GM19023 (cell line): ENCODE results near the gene P2RY14.

Experiments
- ATAC-seq: cut with Tn5 transposase; IDR thresholded peaks from one replicate; pipeline ENCODE4 v1.9.1; 2021; ENCODE audit warnings: mild to moderate bottlenecking, moderate library complexity; ENCODE audit not compliant: unreplicated experiment

P2RY14 gene

GRCh38 chr3:151219056-151219455 is 59.3 kb downstream of the P2RY14 start:
- ATAC-seq = no peak

GRCh38 chr3:151218136-151218535 is 60.2 kb downstream of the P2RY14 start:
- no peak for ATAC-seq

GRCh38 chr3:151216641-151217607 is 61.4 kb downstream of the P2RY14 start:
- no peak for ATAC-seq

- ATAC-seq = no peak
Measured at GRCh38 chr3:151214459-151214858, 63.9 kb downstream of the P2RY14 start.

GRCh38 chr3:151213881-151214280 is 64.5 kb downstream of the P2RY14 start:
- no peak for ATAC-seq

GRCh38 chr3:151213151-151213550 is 65.2 kb downstream of the P2RY14 start:
- no peak for ATAC-seq

GRCh38 chr3:151210676-151211381 is 67.5 kb downstream of the P2RY14 start:
- peak; percentile 62 for ATAC-seq

GRCh38 chr3:151209654-151210053 is 68.7 kb downstream of the P2RY14 start:
- no peak for ATAC-seq

GRCh38 chr3:151206201-151206600 is 72.1 kb downstream of the P2RY14 start:
- no peak for ATAC-seq

- ATAC-seq = no peak
Measured at GRCh38 chr3:151205482-151205881, 72.9 kb downstream of the P2RY14 start.

- ATAC-seq = no peak
Measured at GRCh38 chr3:151204530-151205402, 73.6 kb downstream of the P2RY14 start.

- ATAC-seq = peak; percentile 92
Measured at GRCh38 chr3:151203051-151203420, 75.3 kb downstream of the P2RY14 start, which contains the start of gene GPR171. Gene GPR171, minus strand, starts transcription at chr3:151203216. Its CDS starts 3,830 bp downstream, at chr3:151199386.

- ATAC-seq = no peak
Measured at GRCh38 chr3:151201051-151201730, 77.2 kb downstream of the P2RY14 start.

- no peak for ATAC-seq
Measured at GRCh38 chr3:151200586-151200985, 77.8 kb downstream of the P2RY14 start.

GRCh38 chr3:151199554-151200438 is 78.5 kb downstream of the P2RY14 start:
- no peak for ATAC-seq

- no peak for ATAC-seq
Measured at GRCh38 chr3:151198849-151199248, 79.5 kb downstream of the P2RY14 start.

GRCh38 chr3:151197981-151198767 is 80.2 kb downstream of the P2RY14 start:
- no peak for ATAC-seq

- ATAC-seq = no peak
Measured at GRCh38 chr3:151197228-151197627, 81.1 kb downstream of the P2RY14 start.

- no peak for ATAC-seq
Measured at GRCh38 chr3:151196434-151196833, 81.9 kb downstream of the P2RY14 start.
